GM18868 (cell line): ENCODE data around the gene GDI2.
"Not testable (repeated sequence)": the region's sequence is repeated elsewhere in the genome, so short reads cannot be mapped to it uniquely, and the experiment has no call there.

Experiments used
- ATAC-seq: cut with Tn5 transposase; IDR thresholded peaks from one replicate; pipeline ENCODE4 v1.9.1; 2021; ENCODE audit warnings: mild to moderate bottlenecking, moderate library complexity; ENCODE audit not compliant: unreplicated experiment

The GDI2 gene

GRCh38 chr10:5813341-5814109, at the start of gene GDI2:
GDI2 (minus strand) TSS chr10:5813434; CDS start chr10:5813258, 176 bp downstream.
- peak; percentile 75 for ATAC-seq

GRCh38 chr10:5862360-5862961, 49.2 kb upstream of the GDI2 start:
- ATAC-seq, result peak; percentile 92

- no peak for ATAC-seq
Measured at GRCh38 chr10:5860066-5860465, 46.8 kb upstream of the GDI2 start.

- no peak for ATAC-seq
Measured at GRCh38 chr10:5858811-5859210, 45.6 kb upstream of the GDI2 start.

GRCh38 chr10:5856701-5857004, 43.4 kb upstream of the GDI2 start:
- no peak for ATAC-seq

- no peak for ATAC-seq
Measured at GRCh38 chr10:5855979-5856700, 42.9 kb upstream of the GDI2 start.

GRCh38 chr10:5854131-5854475, 40.9 kb upstream of the GDI2 start:
- ATAC-seq, result no peak

- not testable (repeated sequence) for ATAC-seq
Measured at GRCh38 chr10:5846667-5847066, 33.4 kb upstream of the GDI2 start.

GRCh38 chr10:5844345-5845055, 31.3 kb upstream of the GDI2 start:
- ATAC-seq, result no peak

- peak; percentile 21 for ATAC-seq
Measured at GRCh38 chr10:5843686-5844344, 30.6 kb upstream of the GDI2 start.

- no peak for ATAC-seq
Measured at GRCh38 chr10:5841965-5842364, 28.7 kb upstream of the GDI2 start.

- ATAC-seq, result peak; percentile 75
Measured at GRCh38 chr10:5840314-5841307, 27.4 kb upstream of the GDI2 start.

- not testable (repeated sequence) for ATAC-seq
Measured at GRCh38 chr10:5836181-5836580, 22.9 kb upstream of the GDI2 start.

- ATAC-seq, result no peak
Measured at GRCh38 chr10:5835446-5836095, 22.3 kb upstream of the GDI2 start.

GRCh38 chr10:5833814-5834213, 20.6 kb upstream of the GDI2 start:
- no peak for ATAC-seq

- ATAC-seq, result no peak
Measured at GRCh38 chr10:5832946-5833345, 19.7 kb upstream of the GDI2 start.

- no peak for ATAC-seq
Measured at GRCh38 chr10:5831446-5831782, 18.2 kb upstream of the GDI2 start.

GRCh38 chr10:5830629-5831445, 17.6 kb upstream of the GDI2 start:
- ATAC-seq, result peak; percentile 53

GRCh38 chr10:5829267-5829666, 16.0 kb upstream of the GDI2 start:
- ATAC-seq, result no peak
